ENCODE data around the gene CAMK1D. TPM values are rescaled to one million over a fixed set of nuclear protein-coding genes. Genes with fewer than 3 reads are reported as not detected.

CAMK1D gene
- total RNA-seq, 2 experiments from 2014 or later: 28.8 to 35.3 TPM

GRCh38 chr10:12416344-12417050 lies 67.2 kb downstream of the CAMK1D start:
- no peak for TF ChIP-seq CTCF (IDR thresholded peaks at IDR 0.05)
- peaks cover 62% of the 10 kb centered on the region for H3K4me1 Mint-ChIP-seq (ENCODE audit: low read depth)
- peaks cover 23% of the 10 kb centered on the region for H3K4me1 ChIP-seq (ENCODE audit: insufficient read depth, low read length)
- peaks cover 0 to 3% of the 10 kb centered on the region in 2 experiments for H3K9me3 ChIP-seq (ENCODE audit: control insufficient read depth in 1 of 2, insufficient read depth in 1 of 2, low read length in 2 of 2)
- H3K36me3 ChIP-seq (ENCODE audit: insufficient read depth, low read length): no peaks in the 10 kb centered on the region
- no peaks in the 10 kb centered on the region for H3K27me3 Mint-ChIP-seq
- H3K27ac Mint-ChIP-seq: no peak overlapping the region
- no peak overlapping the region for H3K27ac ChIP-seq (ENCODE audit: low read depth in 1 of 2, low read length in 2 of 2)
- H3K27me3 ChIP-seq (ENCODE audit: control insufficient read depth in 1 of 2, insufficient read depth in 2 of 2, low read length in 2 of 2): no peaks in the 10 kb centered on the region
- ATAC-seq (ENCODE audit: poor library complexity): no peak
- peaks cover 9% of the 10 kb centered on the region for H3K36me3 Mint-ChIP-seq (ENCODE audit: low read depth)
- no peak for DNase-seq
- intact Hi-C loops (cut with DNase I, micrococcal nuclease): no loop called here
- ChIA-PET CTCF (interaction anchor here (0.6 kb wide), 1 partner anchor 987 kb away, joined by 3 read pairs; no protein-coding TSS in a partner anchor), POLR2A (no interaction called here)
- H3K9me3 Mint-ChIP-seq: peaks cover 3% of the 10 kb centered on the region
- no peak overlapping the region for H3K4me3 ChIP-seq (ENCODE audit: low read length)
- H3K4me3 Mint-ChIP-seq: no peak overlapping the region

GRCh38 chr10:12417331-12417730 lies 68.0 kb downstream of the CAMK1D start:
- no peak overlapping the region for H3K27ac ChIP-seq (ENCODE audit: low read depth in 1 of 2, low read length in 2 of 2)
- no peak for ATAC-seq (ENCODE audit: poor library complexity)
- ChIA-PET CTCF (interaction anchor here (0.6 kb wide), 1 partner anchor 987 kb away, joined by 3 read pairs; no protein-coding TSS in a partner anchor), POLR2A (no interaction called here)
- no peak overlapping the region for H3K4me3 ChIP-seq (ENCODE audit: low read length)
- Mint-ChIP-seq H3K27me3 (no peaks in the 10 kb centered on the region), H3K9me3 (peaks cover 3% of the 10 kb centered on the region), H3K36me3 (ENCODE audit: low read depth) (peaks cover 13% of the 10 kb centered on the region), H3K27ac (no peak overlapping the region), H3K4me1 (ENCODE audit: low read depth) (peaks cover 65% of the 10 kb centered on the region), H3K4me3 (no peak overlapping the region)
- H3K4me1 ChIP-seq (ENCODE audit: insufficient read depth, low read length): peaks cover 19% of the 10 kb centered on the region
- no peaks in the 10 kb centered on the region for H3K36me3 ChIP-seq (ENCODE audit: insufficient read depth, low read length)
- TF ChIP-seq CTCF (IDR thresholded peaks at IDR 0.05): no peak
- peaks cover 0 to 3% of the 10 kb centered on the region in 2 experiments for H3K9me3 ChIP-seq (ENCODE audit: control insufficient read depth in 1 of 2, insufficient read depth in 1 of 2, low read length in 2 of 2)
- no peaks in the 10 kb centered on the region for H3K27me3 ChIP-seq (ENCODE audit: control insufficient read depth in 1 of 2, insufficient read depth in 2 of 2, low read length in 2 of 2)
- intact Hi-C loops (cut with DNase I, micrococcal nuclease): no loop called here
- DNase-seq: no peak

GRCh38 chr10:12418000-12418399 lies 68.7 kb downstream of the CAMK1D start:
- H3K4me3 ChIP-seq (ENCODE audit: low read length): no peak overlapping the region
- TF ChIP-seq CTCF (IDR thresholded peaks at IDR 0.05): no peak
- H3K36me3 ChIP-seq (ENCODE audit: insufficient read depth, low read length): no peaks in the 10 kb centered on the region
- Mint-ChIP-seq H3K36me3 (ENCODE audit: low read depth) (peaks cover 13% of the 10 kb centered on the region), H3K27ac (no peak overlapping the region), H3K4me1 (ENCODE audit: low read depth) (peaks cover 64% of the 10 kb centered on the region), H3K4me3 (no peak overlapping the region), H3K9me3 (peaks cover 3% of the 10 kb centered on the region), H3K27me3 (no peaks in the 10 kb centered on the region)
- H3K27me3 ChIP-seq (ENCODE audit: control insufficient read depth in 1 of 2, insufficient read depth in 2 of 2, low read length in 2 of 2): no peaks in the 10 kb centered on the region
- ATAC-seq (ENCODE audit: poor library complexity) (no peak), DNase-seq (no peak)
- H3K27ac ChIP-seq (ENCODE audit: low read depth in 1 of 2, low read length in 2 of 2): no peak overlapping the region
- ChIA-PET CTCF (no interaction called here), POLR2A (no interaction called here)
- peaks cover 0 to 2% of the 10 kb centered on the region in 2 experiments for H3K9me3 ChIP-seq (ENCODE audit: control insufficient read depth in 1 of 2, insufficient read depth in 1 of 2, low read length in 2 of 2)
- intact Hi-C loops (cut with DNase I, micrococcal nuclease): no loop called here
- H3K4me1 ChIP-seq (ENCODE audit: insufficient read depth, low read length): peaks cover 13% of the 10 kb centered on the region

Measured in CD4-positive, alpha-beta T cell (primary cell).